ENCODE data around the gene KRT78. TPM values are rescaled to one million over a fixed set of nuclear protein-coding genes. Genes with fewer than 3 reads are reported as not detected.

The KRT78 gene, protein sequence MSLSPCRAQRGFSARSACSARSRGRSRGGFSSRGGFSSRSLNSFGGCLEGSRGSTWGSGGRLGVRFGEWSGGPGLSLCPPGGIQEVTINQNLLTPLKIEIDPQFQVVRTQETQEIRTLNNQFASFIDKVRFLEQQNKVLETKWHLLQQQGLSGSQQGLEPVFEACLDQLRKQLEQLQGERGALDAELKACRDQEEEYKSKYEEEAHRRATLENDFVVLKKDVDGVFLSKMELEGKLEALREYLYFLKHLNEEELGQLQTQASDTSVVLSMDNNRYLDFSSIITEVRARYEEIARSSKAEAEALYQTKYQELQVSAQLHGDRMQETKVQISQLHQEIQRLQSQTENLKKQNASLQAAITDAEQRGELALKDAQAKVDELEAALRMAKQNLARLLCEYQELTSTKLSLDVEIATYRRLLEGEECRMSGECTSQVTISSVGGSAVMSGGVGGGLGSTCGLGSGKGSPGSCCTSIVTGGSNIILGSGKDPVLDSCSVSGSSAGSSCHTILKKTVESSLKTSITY
- not detected in 2 replicates for total RNA-seq

DNA sequence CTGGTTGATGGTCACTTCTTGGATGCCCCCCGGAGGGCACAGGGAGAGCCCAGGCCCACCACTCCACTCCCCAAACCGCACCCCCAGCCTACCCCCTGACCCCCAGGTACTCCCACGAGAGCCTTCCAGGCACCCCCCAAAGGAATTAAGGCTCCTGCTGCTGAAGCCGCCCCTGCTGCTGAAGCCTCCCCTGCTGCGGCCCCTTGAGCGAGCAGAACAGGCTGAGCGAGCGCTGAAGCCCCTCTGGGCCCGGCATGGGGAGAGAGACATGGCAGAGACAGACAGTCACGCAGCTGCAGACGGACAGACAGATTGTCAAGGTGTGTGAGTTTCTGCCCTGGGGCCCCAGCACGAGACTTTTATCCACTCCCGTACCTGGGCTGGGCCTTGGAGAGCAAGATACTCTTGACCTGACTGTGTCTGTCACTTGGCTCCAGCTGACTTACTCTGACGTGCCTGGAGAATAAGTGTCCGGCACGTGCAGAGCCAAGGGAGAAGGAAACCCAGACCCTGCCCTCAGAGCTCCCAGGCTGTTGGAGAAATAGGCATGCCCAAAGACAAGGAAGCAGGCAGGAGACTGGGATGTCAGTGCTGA is at the start of gene KRT78:
KRT78 (minus strand) TSS at position 334 of the 595 bp plus-strand sequence; CDS start at position 270, 64 bp downstream.

DNA sequence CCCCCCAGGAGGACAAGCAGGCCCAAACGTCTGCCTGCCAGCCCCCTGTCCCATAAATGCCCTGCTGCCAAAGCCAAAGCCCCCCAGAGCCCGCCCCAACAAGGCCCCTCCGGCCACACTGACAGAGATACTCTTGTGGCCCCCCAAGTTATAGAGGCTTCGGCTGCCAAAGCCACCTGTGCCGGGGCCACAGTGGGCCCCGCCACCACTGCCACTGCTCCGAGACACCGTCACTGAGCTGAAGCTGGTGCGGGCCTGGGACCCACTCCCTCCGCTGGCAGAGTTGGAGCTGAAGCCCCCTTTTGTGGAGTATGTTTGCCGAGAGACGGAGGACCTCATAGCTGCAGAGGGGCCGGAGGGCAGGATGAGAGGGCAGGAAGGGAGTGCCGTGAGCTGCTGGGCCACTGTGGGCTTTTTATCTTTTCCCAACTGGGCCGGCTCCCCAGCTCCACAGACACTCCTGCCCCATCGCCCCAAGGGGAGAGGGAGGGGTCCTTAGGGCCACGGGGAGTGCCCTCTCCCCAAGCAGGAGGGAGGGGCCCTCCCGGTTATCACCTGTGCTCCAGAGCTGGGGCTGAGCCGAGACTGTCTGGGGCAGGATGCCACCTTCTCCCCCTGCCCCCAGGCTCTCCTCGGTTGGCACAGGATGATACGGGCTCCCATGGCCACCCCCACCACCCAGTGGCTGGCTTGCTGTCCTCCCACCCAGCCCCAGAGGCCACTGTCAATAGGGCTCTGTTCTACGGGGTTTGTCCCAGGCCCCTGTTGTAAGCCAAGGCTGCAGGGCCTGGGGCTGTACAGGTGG is 14.7 kb downstream of the KRT78 start, which contains the start of gene KRT79:
KRT79 (minus strand) TSS at position 390 of the 805 bp plus-strand sequence; CDS start at position 339, 51 bp downstream.

DNA sequence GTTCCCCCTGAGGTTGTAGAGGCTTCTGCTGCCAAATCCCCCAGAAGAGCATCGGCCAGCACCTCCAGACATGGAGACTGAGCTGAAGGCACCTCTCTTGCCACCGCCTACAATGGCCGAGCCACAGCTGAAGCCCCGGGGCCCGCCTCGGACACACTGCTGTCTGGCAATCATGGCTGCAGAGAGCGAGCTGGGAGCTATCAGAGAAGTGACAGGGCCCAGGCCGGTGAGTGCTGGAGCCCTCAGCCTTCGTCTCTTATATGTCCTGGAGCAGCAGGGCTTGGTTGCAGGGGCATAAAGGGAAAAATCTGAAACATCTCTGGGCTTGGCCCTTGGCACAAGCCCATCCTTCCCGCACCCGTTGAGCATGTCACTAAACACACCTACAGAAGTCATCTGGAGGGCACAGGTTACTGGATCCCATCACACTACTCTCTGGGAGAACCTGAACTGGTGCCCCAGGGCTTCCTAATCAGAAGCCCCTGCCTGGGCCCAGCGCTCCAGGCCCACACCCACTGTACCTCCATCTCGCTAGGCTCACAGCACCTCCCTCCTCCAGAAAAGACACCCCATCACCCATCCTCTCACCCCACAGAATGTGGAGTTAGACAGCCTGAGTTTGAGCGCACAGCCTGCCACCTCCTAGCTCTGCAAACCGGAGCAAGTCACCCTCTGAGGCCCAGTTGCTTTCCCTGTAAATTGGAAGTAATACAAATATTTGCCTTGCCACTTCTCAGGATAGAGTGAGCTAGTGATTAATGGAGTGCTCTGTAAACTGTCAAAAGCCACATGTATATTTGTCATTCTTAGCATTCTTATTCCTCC is 34.7 kb downstream of the KRT78 start, which contains the start of gene KRT4:
KRT4 (minus strand) TSS at position 232 of the 825 bp plus-strand sequence; CDS start at position 174, 58 bp downstream.

DNA sequence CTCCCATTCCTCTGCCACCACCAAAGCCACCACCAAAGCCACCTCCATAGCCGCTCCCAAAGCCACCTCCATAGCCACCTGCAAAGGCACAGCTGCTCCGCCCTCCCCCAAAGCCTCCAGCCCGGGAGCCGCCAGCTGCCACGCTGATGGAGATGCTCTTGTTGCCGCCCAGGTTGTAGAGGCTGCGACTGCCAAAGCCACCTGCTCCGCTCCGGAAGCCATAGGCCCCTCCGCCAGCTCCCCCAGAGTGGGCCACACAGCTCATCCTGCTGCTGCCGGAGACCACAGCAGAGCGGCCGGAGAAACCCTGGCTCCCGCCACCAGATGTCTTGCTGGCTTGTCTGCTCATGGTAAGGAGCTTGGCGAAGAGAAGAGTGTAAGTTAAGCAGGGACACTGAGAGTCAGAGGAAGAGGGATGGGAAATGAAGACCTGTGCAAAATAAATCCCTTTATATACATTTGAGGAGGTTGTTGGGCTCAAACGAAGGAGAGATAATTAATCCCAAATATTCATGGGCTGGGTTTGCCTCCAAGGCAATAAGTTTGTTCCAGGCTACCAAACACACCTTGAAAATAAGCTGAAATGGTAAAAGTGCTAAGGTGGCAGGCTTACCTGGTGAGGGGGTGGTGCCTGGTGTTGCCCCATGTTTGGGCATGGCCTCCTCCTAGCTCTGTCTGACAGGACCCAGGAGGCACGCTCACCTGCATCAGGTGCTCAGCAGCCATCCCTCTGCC is 52.9 kb downstream of the KRT78 start, which contains the start of gene KRT3:
KRT3 (minus strand) TSS at position 424 of the 735 bp plus-strand sequence; CDS start at position 349, 75 bp downstream.

Other genes with a start within 250 kb of the KRT78 start
- not detected in 2 replicates for gene KRT72, start 247.5 kb downstream of the KRT78 start, total RNA-seq
- not detected in 2 replicates for gene KRT73, start 230.4 kb downstream of the KRT78 start, total RNA-seq
- gene KRT2, start 196.8 kb downstream of the KRT78 start, total RNA-seq, result not detected in 2 replicates
- gene KRT1, start 168.6 kb downstream of the KRT78 start, total RNA-seq, result not detected in 2 replicates
- not detected in 2 replicates for gene KRT77, start 145.5 kb downstream of the KRT78 start, total RNA-seq
- not detected in 2 replicates for gene KRT76, start 71.6 kb downstream of the KRT78 start, total RNA-seq
- gene KRT3, start 52.9 kb downstream of the KRT78 start, total RNA-seq, result not detected in 2 replicates
- gene KRT4, start 34.9 kb downstream of the KRT78 start, total RNA-seq, result not detected in 2 replicates
- not detected in 2 replicates for gene KRT79, start 14.7 kb downstream of the KRT78 start, total RNA-seq
- gene KRT8, start 56.1 kb upstream of the KRT78 start, total RNA-seq, result 1,687 and 3,634 TPM in 2 replicates
- 1,534 and 4,469 TPM in 2 replicates for gene KRT18, start 100.1 kb upstream of the KRT78 start, total RNA-seq
- gene EIF4B, start 157.5 kb upstream of the KRT78 start, total RNA-seq, result 801 and 934 TPM in 2 replicates
- 5.1 and 14.9 TPM in 2 replicates for gene TNS2, start 201.1 kb upstream of the KRT78 start, total RNA-seq
- gene SPRYD3, start 230.4 kb upstream of the KRT78 start, total RNA-seq, result 26.7 and 33.4 TPM in 2 replicates
- 45.4 and 101 TPM in 2 replicates for gene IGFBP6, start 248.7 kb upstream of the KRT78 start, total RNA-seq

Data from placental epithelial cell (primary cell).